ENCODE results near the gene RNF112.

Gene RNF112

DNA sequence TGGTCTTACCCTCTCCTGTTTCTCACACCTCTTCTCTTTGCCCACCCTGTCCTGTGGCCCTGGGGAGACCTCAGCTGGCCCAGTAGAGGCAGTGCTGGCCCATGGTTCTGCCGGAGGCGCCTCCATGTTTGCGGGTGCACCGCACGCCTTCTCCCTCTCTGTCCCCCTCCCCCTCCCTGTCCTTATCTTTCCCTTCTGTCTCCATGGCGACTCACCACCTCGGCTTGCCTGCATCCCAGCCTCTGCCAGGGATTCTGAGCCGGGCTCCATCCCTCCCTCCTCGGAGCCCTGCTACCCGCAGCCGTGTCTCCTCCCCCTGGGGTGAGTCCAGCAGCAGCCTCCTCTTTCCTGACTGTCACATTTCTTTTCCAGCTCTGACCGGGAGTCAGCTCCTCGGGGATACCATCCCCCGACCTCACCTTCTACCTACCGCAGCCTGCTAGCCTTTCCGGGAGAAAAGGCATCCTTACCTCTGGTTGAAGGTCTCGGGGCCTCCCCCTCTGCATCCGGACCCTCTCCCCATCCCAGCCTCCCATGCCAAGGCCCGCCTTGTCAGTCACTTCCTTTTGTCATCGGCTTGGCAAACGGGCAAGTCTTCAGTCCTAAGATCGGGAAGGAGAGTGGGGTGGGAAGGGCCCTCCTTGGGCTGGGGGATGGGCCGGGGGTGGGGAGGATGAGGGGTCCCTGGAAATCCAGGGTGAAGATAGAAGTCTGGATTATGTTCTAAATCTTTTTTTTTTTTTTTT, at the start of gene RNF112:
Gene RNF112, plus strand, starts transcription at position 358 of the 746 bp plus-strand sequence. Its CDS starts 177 bp downstream, at position 535.
- H3K4me3 ChIP-seq (ENCODE audit: low read length in 2 of 2) = peak within 1 kb of the TSS; percentile 54 to 61
- H3K27ac ChIP-seq (ENCODE audit: low read length) = no peak within 1 kb of the TSS
- no peaks in the 10 kb centered on the region for H3K27me3 ChIP-seq (ENCODE audit: control insufficient read depth in 1 of 2, insufficient read depth in 2 of 2, low read length in 2 of 2)
- no peaks in the 10 kb centered on the region for H3K9me3 ChIP-seq (ENCODE audit: control insufficient read depth in 2 of 2, low read length in 2 of 2)
- H3K4me1 ChIP-seq (ENCODE audit: control insufficient read depth, insufficient read depth, low read length) = peaks cover 4% of the 10 kb centered on the region
- H3K36me3 ChIP-seq (ENCODE audit: control insufficient read depth in 2 of 2, insufficient read depth in 2 of 2, low read length in 2 of 2) = no peaks in the 10 kb centered on the region
- peak within 1 kb of the TSS in 1 of 2 donors; percentile 60 for H3K9ac ChIP-seq (ENCODE audit: low read length in 2 of 2)

GRCh38 chr17:19361326-19361725, 49.7 kb upstream of the RNF112 start:
- H3K27ac ChIP-seq (ENCODE audit: low read length) = no peak overlapping the region
- H3K9ac ChIP-seq (ENCODE audit: low read length in 2 of 2) = no peak overlapping the region

DNA sequence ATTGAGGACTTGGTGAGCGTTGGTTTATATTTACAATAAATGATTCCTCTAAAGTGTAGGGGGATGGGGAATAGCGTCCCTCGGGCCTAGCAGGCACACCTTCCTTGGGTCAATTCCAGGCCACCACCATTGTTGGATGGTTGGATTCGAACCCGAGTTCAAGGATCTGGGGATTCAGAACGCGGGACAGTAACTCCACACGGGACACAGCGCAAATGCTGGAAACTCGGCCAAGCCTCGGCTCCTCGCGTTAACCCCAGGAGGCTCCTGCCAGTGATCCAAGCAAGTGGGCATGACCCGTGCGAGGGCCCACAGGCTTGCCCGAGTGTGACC, 49.1 kb upstream of the RNF112 start:
- H3K27ac ChIP-seq (ENCODE audit: low read length) = peak overlapping the region; percentile 70

More at GRCh38 chr17:19361326-19361725, 49.7 kb upstream of the RNF112 start:
- Histone ChIP-seq H3K36me3 (ENCODE audit: control insufficient read depth in 2 of 2, insufficient read depth in 2 of 2, low read length in 2 of 2) (peaks cover 3 to 10% of the 10 kb centered on the region in 2 donors), H3K4me3 (ENCODE audit: low read length in 2 of 2) (no peak overlapping the region), H3K9me3 (ENCODE audit: control insufficient read depth in 2 of 2, low read length in 2 of 2) (no peaks in the 10 kb centered on the region), H3K27me3 (ENCODE audit: control insufficient read depth in 1 of 2, insufficient read depth in 2 of 2, low read length in 2 of 2) (no peaks in the 10 kb centered on the region), H3K4me1 (ENCODE audit: control insufficient read depth, insufficient read depth, low read length) (peaks cover 11% of the 10 kb centered on the region)

GRCh38 chr17:19362277-19363113, 48.5 kb upstream of the RNF112 start, which contains the start of gene B9D1:
Gene B9D1 (minus strand): TSS chr17:19362723. CDS start chr17:19362569, 154 bp downstream.
- no peaks in the 10 kb centered on the region for H3K9me3 ChIP-seq (ENCODE audit: control insufficient read depth in 2 of 2, low read length in 2 of 2)
- H3K27ac ChIP-seq (ENCODE audit: low read length) = peak within 1 kb of the TSS; percentile 70
- H3K4me3 ChIP-seq (ENCODE audit: low read length in 2 of 2) = peak within 1 kb of the TSS; percentile 89 to 92
- peaks cover 0 to 5% of the 10 kb centered on the region in 2 donors for H3K36me3 ChIP-seq (ENCODE audit: control insufficient read depth in 2 of 2, insufficient read depth in 2 of 2, low read length in 2 of 2)
- no peaks in the 10 kb centered on the region for H3K27me3 ChIP-seq (ENCODE audit: control insufficient read depth in 1 of 2, insufficient read depth in 2 of 2, low read length in 2 of 2)
- H3K9ac ChIP-seq (ENCODE audit: low read length in 2 of 2) = peak within 1 kb of the TSS; percentile 56 to 81
- peaks cover 11% of the 10 kb centered on the region for H3K4me1 ChIP-seq (ENCODE audit: control insufficient read depth, insufficient read depth, low read length)

More for the DNA sequence above, 49.1 kb upstream of the RNF112 start:
- no peaks in the 10 kb centered on the region for H3K27me3 ChIP-seq (ENCODE audit: control insufficient read depth in 1 of 2, insufficient read depth in 2 of 2, low read length in 2 of 2)
- H3K9ac ChIP-seq (ENCODE audit: low read length in 2 of 2) = peak overlapping the region; percentile 56 to 81
- H3K4me3 ChIP-seq (ENCODE audit: low read length in 2 of 2) = peak overlapping the region; percentile 89 to 92
- H3K9me3 ChIP-seq (ENCODE audit: control insufficient read depth in 2 of 2, low read length in 2 of 2) = no peaks in the 10 kb centered on the region
- peaks cover 11% of the 10 kb centered on the region for H3K4me1 ChIP-seq (ENCODE audit: control insufficient read depth, insufficient read depth, low read length)
- peaks cover 3 to 10% of the 10 kb centered on the region in 2 donors for H3K36me3 ChIP-seq (ENCODE audit: control insufficient read depth in 2 of 2, insufficient read depth in 2 of 2, low read length in 2 of 2)

GRCh38 chr17:19363114-19363438, 48.0 kb upstream of the RNF112 start:
- Histone ChIP-seq H3K4me1 (ENCODE audit: control insufficient read depth, insufficient read depth, low read length) (peaks cover 11% of the 10 kb centered on the region), H3K27me3 (ENCODE audit: control insufficient read depth in 1 of 2, insufficient read depth in 2 of 2, low read length in 2 of 2) (no peaks in the 10 kb centered on the region), H3K4me3 (ENCODE audit: low read length in 2 of 2) (peak overlapping the region; percentile 89 to 92), H3K9me3 (ENCODE audit: control insufficient read depth in 2 of 2, low read length in 2 of 2) (no peaks in the 10 kb centered on the region), H3K9ac (ENCODE audit: low read length in 2 of 2) (no peak overlapping the region), H3K36me3 (ENCODE audit: control insufficient read depth in 2 of 2, insufficient read depth in 2 of 2, low read length in 2 of 2) (peaks cover 0 to 2% of the 10 kb centered on the region in 2 donors), H3K27ac (ENCODE audit: low read length) (peak overlapping the region; percentile 70)

- H3K9me3 ChIP-seq (ENCODE audit: control insufficient read depth in 2 of 2, low read length in 2 of 2) = no peaks in the 10 kb centered on the region
- H3K27ac ChIP-seq (ENCODE audit: low read length) = no peak overlapping the region
- peaks cover 11% of the 10 kb centered on the region for H3K4me1 ChIP-seq (ENCODE audit: control insufficient read depth, insufficient read depth, low read length)
- no peaks in the 10 kb centered on the region for H3K36me3 ChIP-seq (ENCODE audit: control insufficient read depth in 2 of 2, insufficient read depth in 2 of 2, low read length in 2 of 2)
- peak overlapping the region in 1 of 2 donors; percentile 89 for H3K4me3 ChIP-seq (ENCODE audit: low read length in 2 of 2)
- H3K9ac ChIP-seq (ENCODE audit: low read length in 2 of 2) = no peak overlapping the region
- H3K27me3 ChIP-seq (ENCODE audit: control insufficient read depth in 1 of 2, insufficient read depth in 2 of 2, low read length in 2 of 2) = no peaks in the 10 kb centered on the region
Observed at GRCh38 chr17:19363460-19364035, 47.5 kb upstream of the RNF112 start.

DNA sequence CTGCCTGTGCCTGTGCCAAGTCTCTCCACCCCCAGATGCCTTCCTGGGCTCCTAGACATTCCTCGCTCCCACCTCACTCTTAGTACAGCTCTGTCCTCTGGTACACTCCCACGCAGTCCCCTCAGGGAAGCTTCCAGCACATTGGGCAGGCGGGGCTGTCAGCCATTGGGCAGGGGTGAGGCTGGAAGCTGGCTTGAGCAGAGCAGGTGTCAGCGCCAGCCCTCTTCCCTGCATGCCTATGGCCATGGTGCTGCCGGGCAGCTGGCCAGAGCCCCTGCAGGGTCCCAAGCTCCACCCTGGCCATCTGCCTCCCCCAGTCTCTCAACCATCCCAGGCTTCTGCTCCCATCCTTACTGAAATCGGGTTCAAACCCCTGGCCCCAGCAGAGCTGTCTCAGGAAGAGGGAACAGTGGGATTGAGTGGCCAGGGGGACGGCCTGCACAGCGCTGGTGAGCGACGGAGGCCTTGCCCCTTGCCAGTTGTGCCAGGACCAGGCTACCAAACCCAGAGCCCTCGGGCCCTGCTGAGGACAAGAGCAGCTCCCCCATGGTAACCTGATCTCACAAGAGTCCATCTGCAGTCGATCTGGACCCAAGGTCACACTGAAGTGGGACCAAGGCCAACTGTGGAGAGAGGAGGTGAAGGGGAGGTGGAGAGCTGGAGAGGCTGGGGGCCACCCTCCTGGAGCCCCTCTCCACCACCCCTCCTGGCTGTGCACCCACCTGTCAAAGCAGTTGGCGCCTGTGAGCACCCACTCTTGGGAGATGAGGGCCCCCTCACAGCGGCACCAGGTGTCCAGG, 46.1 kb upstream of the RNF112 start:
- no peak overlapping the region for H3K4me3 ChIP-seq (ENCODE audit: low read length in 2 of 2)
- H3K36me3 ChIP-seq (ENCODE audit: control insufficient read depth in 2 of 2, insufficient read depth in 2 of 2, low read length in 2 of 2) = no peaks in the 10 kb centered on the region
- H3K9ac ChIP-seq (ENCODE audit: low read length in 2 of 2) = no peak overlapping the region
- no peaks in the 10 kb centered on the region for H3K9me3 ChIP-seq (ENCODE audit: control insufficient read depth in 2 of 2, low read length in 2 of 2)
- peaks cover 11% of the 10 kb centered on the region for H3K4me1 ChIP-seq (ENCODE audit: control insufficient read depth, insufficient read depth, low read length)
- no peaks in the 10 kb centered on the region for H3K27me3 ChIP-seq (ENCODE audit: control insufficient read depth in 1 of 2, insufficient read depth in 2 of 2, low read length in 2 of 2)
- H3K27ac ChIP-seq (ENCODE audit: low read length) = no peak overlapping the region

DNA sequence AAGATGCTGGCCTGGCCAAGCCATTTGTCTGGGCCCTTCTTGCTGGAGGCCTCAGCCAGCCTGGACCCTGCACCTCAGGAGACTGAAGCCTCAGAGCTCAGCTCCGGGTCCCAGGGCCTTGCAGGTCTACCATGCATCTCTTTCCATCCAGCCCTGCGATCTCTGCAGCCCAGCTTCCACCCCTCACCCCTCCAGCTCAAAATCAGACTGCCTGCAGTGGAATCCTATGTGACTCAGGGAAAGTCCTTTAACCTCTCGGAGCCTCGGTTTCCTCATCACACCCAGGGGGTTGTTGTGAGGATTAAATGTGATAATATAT, 45.6 kb upstream of the RNF112 start:
- no peaks in the 10 kb centered on the region for H3K27me3 ChIP-seq (ENCODE audit: control insufficient read depth in 1 of 2, insufficient read depth in 2 of 2, low read length in 2 of 2)
- H3K36me3 ChIP-seq (ENCODE audit: control insufficient read depth in 2 of 2, insufficient read depth in 2 of 2, low read length in 2 of 2) = no peaks in the 10 kb centered on the region
- H3K9me3 ChIP-seq (ENCODE audit: control insufficient read depth in 2 of 2, low read length in 2 of 2) = no peaks in the 10 kb centered on the region
- no peak overlapping the region for H3K9ac ChIP-seq (ENCODE audit: low read length in 2 of 2)
- H3K4me3 ChIP-seq (ENCODE audit: low read length in 2 of 2) = no peak overlapping the region
- peaks cover 11% of the 10 kb centered on the region for H3K4me1 ChIP-seq (ENCODE audit: control insufficient read depth, insufficient read depth, low read length)
- no peak overlapping the region for H3K27ac ChIP-seq (ENCODE audit: low read length)

DNA sequence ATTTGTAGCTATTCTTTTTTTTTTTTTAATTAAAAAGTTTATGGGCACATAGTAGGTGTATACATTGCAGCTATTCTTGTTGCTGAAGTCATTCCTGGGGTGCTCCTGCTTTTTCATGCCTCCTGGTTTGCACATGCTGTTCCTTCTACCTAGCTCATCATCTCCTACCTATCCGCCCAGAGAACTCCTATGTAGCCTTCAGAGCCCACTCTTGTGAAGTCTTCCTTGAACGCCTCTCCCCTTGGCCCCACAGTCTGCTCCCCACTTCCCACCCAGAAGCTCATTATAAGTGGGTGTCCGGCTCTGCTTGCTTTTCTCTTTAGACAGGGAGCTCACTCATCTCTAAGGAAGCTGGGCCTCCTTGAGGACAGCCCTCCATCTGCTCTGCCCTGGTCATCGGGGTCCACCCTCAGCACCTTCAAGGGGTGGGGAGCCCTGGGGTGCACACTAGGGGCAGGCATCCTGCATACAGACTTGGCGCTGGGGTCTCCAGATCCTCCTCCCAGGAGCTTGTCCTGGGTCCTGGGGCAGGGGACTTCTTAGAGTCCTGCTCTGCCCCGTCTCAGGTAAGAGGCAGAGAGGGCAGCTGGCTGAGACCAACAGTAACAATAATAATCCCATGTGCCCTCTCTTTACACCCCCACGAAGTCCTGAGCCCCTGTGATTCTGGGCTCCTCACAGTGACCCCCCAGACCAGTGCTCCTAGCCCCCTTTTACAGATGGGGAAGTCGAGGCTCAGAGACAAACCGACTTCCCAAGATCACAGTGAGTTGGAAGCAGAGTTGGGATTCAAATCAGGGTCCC, 45.0 kb upstream of the RNF112 start:
- no peak overlapping the region for H3K27ac ChIP-seq (ENCODE audit: low read length)
- H3K4me1 ChIP-seq (ENCODE audit: control insufficient read depth, insufficient read depth, low read length) = peaks cover 14% of the 10 kb centered on the region
- H3K36me3 ChIP-seq (ENCODE audit: control insufficient read depth in 2 of 2, insufficient read depth in 2 of 2, low read length in 2 of 2) = no peaks in the 10 kb centered on the region
- no peaks in the 10 kb centered on the region for H3K27me3 ChIP-seq (ENCODE audit: control insufficient read depth in 1 of 2, insufficient read depth in 2 of 2, low read length in 2 of 2)
- H3K4me3 ChIP-seq (ENCODE audit: low read length in 2 of 2) = no peak overlapping the region
- H3K9ac ChIP-seq (ENCODE audit: low read length in 2 of 2) = no peak overlapping the region
- no peaks in the 10 kb centered on the region for H3K9me3 ChIP-seq (ENCODE audit: control insufficient read depth in 2 of 2, low read length in 2 of 2)

DNA sequence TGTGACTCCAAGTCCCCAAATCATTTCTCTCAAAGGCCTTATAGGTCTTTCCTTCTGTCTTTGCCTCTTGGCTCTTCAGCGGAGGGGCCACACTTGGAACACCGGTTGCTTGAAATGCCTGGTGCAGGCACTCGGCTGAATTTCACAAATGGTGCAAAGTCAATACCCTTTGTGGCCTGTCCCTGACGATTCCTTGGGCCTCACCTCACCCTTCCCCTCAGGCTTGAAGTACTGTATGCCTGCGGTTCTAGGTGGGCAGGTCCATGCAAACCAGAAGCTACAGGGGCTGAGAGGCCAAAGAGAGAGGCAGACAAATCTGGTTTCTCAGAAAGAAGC, 44.4 kb upstream of the RNF112 start:
- Histone ChIP-seq H3K9me3 (ENCODE audit: control insufficient read depth in 2 of 2, low read length in 2 of 2) (no peaks in the 10 kb centered on the region), H3K27ac (ENCODE audit: low read length) (no peak overlapping the region)

More for the DNA sequence above, 44.4 kb upstream of the RNF112 start:
- no peak overlapping the region for H3K9ac ChIP-seq (ENCODE audit: low read length in 2 of 2)
- H3K4me1 ChIP-seq (ENCODE audit: control insufficient read depth, insufficient read depth, low read length) = peaks cover 13% of the 10 kb centered on the region
- H3K36me3 ChIP-seq (ENCODE audit: control insufficient read depth in 2 of 2, insufficient read depth in 2 of 2, low read length in 2 of 2) = no peaks in the 10 kb centered on the region
- H3K27me3 ChIP-seq (ENCODE audit: control insufficient read depth in 1 of 2, insufficient read depth in 2 of 2, low read length in 2 of 2) = no peaks in the 10 kb centered on the region
- no peak overlapping the region for H3K4me3 ChIP-seq (ENCODE audit: low read length in 2 of 2)
